SK-N-SH treated with all-trans-retinoic acid at 6 μM for 48 hours (cell line): ENCODE data around the gene DTX1.

ENCODE experiments used
- ATAC-seq: fragments of 200-7000 bp; cut with Tn5 transposase; 3 replicates; pipeline ENCODE4 v1.9.1; 2020; ENCODE audit warnings: mild to moderate bottlenecking, moderate library complexity
- ARNTL ChIP-seq: fragments of 450-650 bp; formaldehyde crosslinking; IDR thresholded peaks from 2 replicates; pipeline ENCODE4 v1.5.0; 2020; ENCODE audit warnings: low read depth, mild to moderate bottlenecking, moderate library complexity, borderline replicate concordance
- BACH2 ChIP-seq: fragments of 250-450 bp; sonication (Bioruptor Pico); IDR thresholded peaks from 2 replicates; pipeline ENCODE4 v1.9.0; 2021; ENCODE audit warnings: mild to moderate bottlenecking, borderline replicate concordance
- CREB5 ChIP-seq: fragments of 250-450 bp; sonication (Bioruptor Pico); IDR thresholded peaks from 2 replicates; pipeline ENCODE4 v1.5.1; 2020; ENCODE audit warnings: low read depth, mild to moderate bottlenecking, moderate library complexity
- CSDC2 ChIP-seq: fragments of 250-450 bp; sonication (Bioruptor Pico); IDR thresholded peaks from 2 replicates; pipeline ENCODE4 v1.5.0; 2020; ENCODE audit warnings: mild to moderate bottlenecking, moderate library complexity
- CSRNP3 ChIP-seq: fragments of 250-450 bp; sonication (Bioruptor Pico); IDR thresholded peaks from 2 replicates; pipeline ENCODE4 v1.5.1; 2021; ENCODE audit warnings: mild to moderate bottlenecking, moderate library complexity
- ESRRG ChIP-seq: fragments of 250-450 bp; sonication (Bioruptor Pico); IDR thresholded peaks from 2 replicates; pipeline ENCODE4 v1.6.1; 2021; ENCODE audit warnings: mild to moderate bottlenecking
- GLIS3 ChIP-seq: fragments of 250-450 bp; sonication (Bioruptor Pico); IDR thresholded peaks from 2 replicates; pipeline ENCODE4 v1.5.0; 2020; ENCODE audit warnings: mild to moderate bottlenecking, moderate library complexity
- ISL1 ChIP-seq: fragments of 250-450 bp; sonication (Bioruptor Pico); IDR thresholded peaks from 2 replicates; pipeline ENCODE4 v2.1.2; 2022; ENCODE audit warnings: mild to moderate bottlenecking, moderate library complexity
- PATZ1 ChIP-seq: fragments of 250-450 bp; sonication (Bioruptor Pico); IDR thresholded peaks from 2 replicates; pipeline ENCODE4 v1.8.0; 2020; ENCODE audit warnings: mild to moderate bottlenecking, moderate library complexity, borderline replicate concordance
- PPARA ChIP-seq: fragments of 250-450 bp; sonication (Bioruptor Pico); IDR thresholded peaks from 2 replicates; pipeline ENCODE4 v1.5.0; 2020; ENCODE audit warnings: mild to moderate bottlenecking, borderline replicate concordance
- RARB ChIP-seq: fragments of 250-450 bp; sonication (Bioruptor Pico); IDR thresholded peaks from 2 replicates; pipeline ENCODE4 v1.8.0; 2021; ENCODE audit warnings: mild to moderate bottlenecking, moderate library complexity
- SNAI2 ChIP-seq: fragments of 250-450 bp; sonication (Bioruptor Pico); IDR thresholded peaks from 2 replicates; pipeline ENCODE4 v1.5.0; 2020; ENCODE audit warnings: mild to moderate bottlenecking, moderate library complexity
- TCF4 ChIP-seq: fragments of 250-450 bp; sonication (Bioruptor Pico); IDR thresholded peaks from 2 replicates; pipeline ENCODE4 v1.8.0; 2021; ENCODE audit warnings: mild to moderate bottlenecking, moderate library complexity, borderline replicate concordance
- TOX ChIP-seq: fragments of 250-450 bp; sonication (Bioruptor Pico); IDR thresholded peaks from 2 replicates; pipeline ENCODE4 v1.8.0; 2021; ENCODE audit warnings: mild to moderate bottlenecking, moderate library complexity, borderline replicate concordance
- ZC3H10 ChIP-seq: fragments of 250-450 bp; sonication (Bioruptor Pico); IDR thresholded peaks from 2 replicates; pipeline ENCODE4 v1.5.1; 2021; ENCODE audit warnings: mild to moderate bottlenecking, moderate library complexity
- ZFP3 ChIP-seq: fragments of 250-450 bp; sonication (Bioruptor Pico); IDR thresholded peaks from 2 replicates; pipeline ENCODE4 v1.5.0; 2020; ENCODE audit warnings: mild to moderate bottlenecking, moderate library complexity
- ZFP30 ChIP-seq: fragments of 450-650 bp; formaldehyde crosslinking; IDR thresholded peaks from 2 replicates; pipeline ENCODE4 v1.5.0; 2022; ENCODE audit warnings: mild to moderate bottlenecking, moderate library complexity
- ZNF565 ChIP-seq: fragments of 450-650 bp; formaldehyde crosslinking; conservative IDR thresholded peaks from 2 replicates; pipeline ENCODE4 v1.5.0; 2020; ENCODE audit warnings: low read depth, mild to moderate bottlenecking, moderate library complexity
- ZNF70 ChIP-seq: fragments of 450-650 bp; formaldehyde crosslinking; IDR thresholded peaks from 2 replicates; pipeline ENCODE4 v1.5.0; 2020; ENCODE audit warnings: mild to moderate bottlenecking, moderate library complexity
- TF ChIP-seq, protein P1 (sequence below): fragments of 250-450 bp; sonication (Bioruptor Pico); IDR thresholded peaks from 2 replicates; pipeline ENCODE4 v1.8.0; 2021; ENCODE audit warnings: low read depth, mild to moderate bottlenecking, moderate library complexity, borderline replicate concordance

Gene DTX1

DNA sequence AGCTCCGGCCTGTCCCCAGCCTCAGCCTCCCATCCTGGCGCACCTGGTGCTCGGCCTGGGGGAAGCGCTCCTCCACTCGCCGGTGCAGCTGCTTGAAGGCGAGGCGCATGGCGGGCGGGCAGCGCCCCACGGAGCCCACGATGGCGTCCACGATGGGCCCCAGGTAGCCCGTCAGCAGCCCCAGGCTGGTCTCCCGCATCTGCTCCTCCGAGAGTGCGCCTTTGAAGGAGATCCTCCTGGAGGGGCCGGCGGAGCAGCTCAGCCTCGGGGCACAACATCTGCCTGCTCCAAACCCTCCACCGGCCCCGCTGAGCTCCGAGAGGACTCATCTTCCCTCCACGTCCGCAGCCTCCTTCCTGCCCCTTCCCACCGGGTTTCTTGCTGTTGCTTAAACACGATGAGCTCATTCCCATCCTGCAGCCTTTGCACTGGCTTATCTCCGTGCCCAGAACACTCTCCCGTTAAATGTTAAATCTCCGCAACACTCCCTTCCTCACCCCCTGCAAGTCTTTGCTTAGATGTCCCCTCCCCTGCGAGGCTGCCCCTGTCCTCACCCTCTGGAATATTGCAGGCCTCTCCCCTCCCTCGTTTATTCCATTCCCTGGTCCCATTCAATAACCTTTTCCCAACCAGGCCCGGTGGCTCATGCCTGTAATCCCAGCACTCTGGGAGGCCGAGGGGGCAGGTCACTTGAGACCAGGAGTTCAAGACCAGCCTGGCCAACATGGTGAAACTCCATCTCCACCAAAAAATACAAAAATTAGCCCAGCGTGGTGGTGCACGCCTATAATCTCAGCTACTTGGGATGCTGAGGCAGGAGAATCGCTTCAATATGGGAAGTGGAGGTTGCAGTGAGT lies 55.7 kb downstream of the DTX1 start (continued):
- TF ChIP-seq CREB5 (no peak), GLIS3 (CRISPR knock-in tag) (no peak)

- TF ChIP-seq PATZ1 (CRISPR knock-in tag) (no peak), ZC3H10 (CRISPR knock-in tag) (no peak), SNAI2 (no peak), CSRNP3 (CRISPR knock-in tag) (no peak), ZNF565 (CRISPR knock-in tag) (no peak), BACH2 (CRISPR knock-in tag) (no peak), ISL1 (CRISPR knock-in tag) (no peak), ZFP3 (CRISPR knock-in tag) (no peak), TOX (no peak), ZNF70 (CRISPR knock-in tag) (no peak), CSDC2 (no peak), RARB (CRISPR knock-in tag) (no peak), CREB5 (no peak), ZFP30 (no peak), PPARA (CRISPR knock-in tag) (no peak)
- TF ChIP-seq, protein P1, sequence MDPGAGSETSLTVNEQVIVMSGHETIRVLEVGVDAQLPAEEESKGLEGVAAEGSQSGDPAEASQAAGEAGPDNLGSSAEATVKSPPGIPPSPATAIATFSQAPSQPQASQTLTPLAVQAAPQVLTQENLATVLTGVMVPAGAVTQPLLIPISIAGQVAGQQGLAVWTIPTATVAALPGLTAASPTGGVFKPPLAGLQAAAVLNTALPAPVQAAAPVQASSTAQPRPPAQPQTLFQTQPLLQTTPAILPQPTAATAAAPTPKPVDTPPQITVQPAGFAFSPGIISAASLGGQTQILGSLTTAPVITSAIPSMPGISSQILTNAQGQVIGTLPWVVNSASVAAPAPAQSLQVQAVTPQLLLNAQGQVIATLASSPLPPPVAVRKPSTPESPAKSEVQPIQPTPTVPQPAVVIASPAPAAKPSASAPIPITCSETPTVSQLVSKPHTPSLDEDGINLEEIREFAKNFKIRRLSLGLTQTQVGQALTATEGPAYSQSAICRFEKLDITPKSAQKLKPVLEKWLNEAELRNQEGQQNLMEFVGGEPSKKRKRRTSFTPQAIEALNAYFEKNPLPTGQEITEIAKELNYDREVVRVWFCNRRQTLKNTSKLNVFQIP (CRISPR knock-in tag) = no peak
- TF ChIP-seq, all 23 proteins: peak for 0
- no peak for ATAC-seq
Observed at GRCh38 chr12:113113397-113113796, 56.9 kb downstream of the DTX1 start.

- no peak; the same call in 2 of the 3 replicates for ATAC-seq
- TF ChIP-seq, protein P1 (CRISPR knock-in tag) = no peak
- TF ChIP-seq ZNF70 (CRISPR knock-in tag) = no peak
- TF ChIP-seq PPARA (CRISPR knock-in tag) = no peak
- no peak for TF ChIP-seq ZFP30
- no peak for TF ChIP-seq TOX
- no peak for TF ChIP-seq CSDC2
- no peak for TF ChIP-seq ESRRG
- no peak for TF ChIP-seq CREB5
- TF ChIP-seq ISL1 (CRISPR knock-in tag) = no peak
- TF ChIP-seq GLIS3 (CRISPR knock-in tag) = no peak
- no peak for TF ChIP-seq PATZ1 (CRISPR knock-in tag)
- no peak for TF ChIP-seq CSRNP3 (CRISPR knock-in tag)
- no peak for TF ChIP-seq SNAI2
- TF ChIP-seq ZNF565 (CRISPR knock-in tag) = no peak
- no peak for TF ChIP-seq ARNTL (CRISPR knock-in tag)
- TF ChIP-seq TCF4 = no peak
Observed at GRCh38 chr12:113114447-113115178, 58.1 kb downstream of the DTX1 start.
